AG10803 (cell line): Measurements from ENCODE around the gene CAMK1.

Source experiments
- DNase-seq: peaks from one replicate; pipeline ENCODE4 v3.0.0; 2010; ENCODE audit warnings: low read depth
- H3K4me3 ChIP-seq: 2 replicates; pipeline ENCODE4 v1.5.1; 2011; ENCODE audit warnings: mild to moderate bottlenecking, low read length, control low read depth
- TF ChIP-seq, protein P1 (sequence below): conservative IDR thresholded peaks from 2 replicates; pipeline ENCODE4 v1.5.1; 2011; ENCODE audit warnings: mild to moderate bottlenecking, low read length, control low read depth, inconsistent platforms

CAMK1 gene

GRCh38 chr3:9806137-9806536, 36.4 kb upstream of the CAMK1 start:
- TF ChIP-seq, protein P1, sequence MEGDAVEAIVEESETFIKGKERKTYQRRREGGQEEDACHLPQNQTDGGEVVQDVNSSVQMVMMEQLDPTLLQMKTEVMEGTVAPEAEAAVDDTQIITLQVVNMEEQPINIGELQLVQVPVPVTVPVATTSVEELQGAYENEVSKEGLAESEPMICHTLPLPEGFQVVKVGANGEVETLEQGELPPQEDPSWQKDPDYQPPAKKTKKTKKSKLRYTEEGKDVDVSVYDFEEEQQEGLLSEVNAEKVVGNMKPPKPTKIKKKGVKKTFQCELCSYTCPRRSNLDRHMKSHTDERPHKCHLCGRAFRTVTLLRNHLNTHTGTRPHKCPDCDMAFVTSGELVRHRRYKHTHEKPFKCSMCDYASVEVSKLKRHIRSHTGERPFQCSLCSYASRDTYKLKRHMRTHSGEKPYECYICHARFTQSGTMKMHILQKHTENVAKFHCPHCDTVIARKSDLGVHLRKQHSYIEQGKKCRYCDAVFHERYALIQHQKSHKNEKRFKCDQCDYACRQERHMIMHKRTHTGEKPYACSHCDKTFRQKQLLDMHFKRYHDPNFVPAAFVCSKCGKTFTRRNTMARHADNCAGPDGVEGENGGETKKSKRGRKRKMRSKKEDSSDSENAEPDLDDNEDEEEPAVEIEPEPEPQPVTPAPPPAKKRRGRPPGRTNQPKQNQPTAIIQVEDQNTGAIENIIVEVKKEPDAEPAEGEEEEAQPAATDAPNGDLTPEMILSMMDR: no peak
- no peak overlapping the region for H3K4me3 ChIP-seq
- no peak for DNase-seq

DNA sequence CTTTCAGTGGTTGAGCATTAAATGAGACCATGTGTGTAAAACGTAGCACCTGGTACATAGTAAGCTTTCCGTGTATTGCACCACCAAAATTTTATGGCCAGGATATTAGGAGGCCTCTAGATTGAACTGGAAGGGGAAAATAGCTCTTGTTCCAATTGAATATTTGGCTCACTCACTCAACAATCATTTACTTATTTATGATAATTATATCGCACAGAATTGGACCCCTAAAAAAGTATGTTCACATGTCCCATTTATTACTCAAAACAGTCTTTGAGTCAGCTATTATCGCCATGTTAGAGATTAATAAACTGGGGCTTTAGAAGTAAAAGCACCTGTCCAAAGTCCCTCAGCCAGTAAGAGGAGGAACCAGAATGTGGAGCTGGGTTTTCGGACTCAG, 35.2 kb upstream of the CAMK1 start:
- H3K4me3 ChIP-seq: no peak overlapping the region
- TF ChIP-seq, protein P1: no peak

DNA sequence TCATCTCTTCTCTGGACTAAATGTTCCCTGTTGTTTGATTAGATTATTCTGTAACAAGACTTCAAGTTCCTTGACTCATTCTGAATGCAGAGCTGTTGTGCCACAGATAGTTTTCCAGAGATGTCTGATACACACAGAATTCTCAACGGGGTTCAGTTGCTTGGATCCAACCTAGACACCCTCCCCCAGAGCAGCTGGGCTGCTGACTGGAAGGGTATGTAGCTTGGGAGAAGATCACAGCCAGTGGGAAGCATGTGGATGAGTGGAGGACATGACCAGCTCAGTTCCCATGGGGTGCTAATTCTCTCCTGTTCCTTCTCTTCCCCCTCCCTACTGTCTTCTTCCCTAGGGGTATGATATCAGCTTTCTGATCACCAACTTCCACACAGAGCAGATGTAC, 33.7 kb upstream of the CAMK1 start:
- DNase-seq: no peak
- TF ChIP-seq, protein P1: no peak
- no peak overlapping the region for H3K4me3 ChIP-seq

More for the DNA sequence above, 35.2 kb upstream of the CAMK1 start:
- DNase-seq: no peak

GRCh38 chr3:9800529-9800928, 30.8 kb upstream of the CAMK1 start:
- TF ChIP-seq, protein P1: peak; percentile 19
- DNase-seq: no peak

GRCh38 chr3:9797196-9797945, 27.6 kb upstream of the CAMK1 start:
- TF ChIP-seq, protein P1: no peak
- H3K4me3 ChIP-seq: no peak overlapping the region

More at GRCh38 chr3:9800529-9800928, 30.8 kb upstream of the CAMK1 start:
- no peak overlapping the region for H3K4me3 ChIP-seq

DNA sequence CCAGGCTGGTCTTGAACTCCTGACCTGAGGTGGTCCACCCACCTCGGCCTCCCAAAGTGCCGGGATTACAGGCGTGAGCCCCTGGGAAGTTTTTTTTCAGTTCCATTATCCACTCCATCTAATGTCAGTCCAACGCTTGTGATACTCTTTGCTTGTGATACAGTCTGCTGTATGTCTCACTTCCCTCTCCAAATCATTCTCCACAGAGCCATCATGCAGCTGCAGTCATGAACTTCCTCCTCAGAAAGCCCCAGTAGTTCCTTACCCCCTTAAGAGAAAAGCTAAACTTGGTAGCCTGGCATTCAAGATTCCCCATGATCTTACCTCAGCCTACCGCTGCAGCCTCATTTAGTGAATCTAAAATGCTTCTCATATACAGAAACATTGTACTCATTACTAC, 25.5 kb upstream of the CAMK1 start:
- no peak overlapping the region for H3K4me3 ChIP-seq
- TF ChIP-seq, protein P1: no peak
- DNase-seq: no peak

More at GRCh38 chr3:9797196-9797945, 27.6 kb upstream of the CAMK1 start:
- no peak for DNase-seq

GRCh38 chr3:9794400-9794799, 24.7 kb upstream of the CAMK1 start:
- no peak for DNase-seq
- TF ChIP-seq, protein P1: no peak
- H3K4me3 ChIP-seq: no peak overlapping the region
